GM23338 (cell line): Measurements from ENCODE around the gene ITCH. TPM values are rescaled to one million over a fixed set of nuclear protein-coding genes. Genes with fewer than 3 reads are reported as not detected.

Experiments
- ATAC-seq: fragments of 200-7000 bp; cut with Tn5 transposase; 3 replicates; pipeline ENCODE4 v1.9.1; 2020
- DNase-seq: peaks from one replicate; pipeline ENCODE4 v3.0.0-alpha.2; 2015; ENCODE audit warnings: low spot score
- H2AFZ ChIP-seq: fragments of 200-600 bp; sonication (generic); 2 replicates; pipeline ENCODE4 v1.8.0; 2016; ENCODE audit warnings: antibody characterized with exemption, mild to moderate bottlenecking, moderate library complexity
- H3F3A ChIP-seq: fragments of 200-600 bp; sonication (generic); replicated peaks from 2 replicates; pipeline ENCODE4 v1.8.0; 2017; ENCODE audit warnings: antibody characterized with exemption, mixed run types, low read depth
- H3K27ac ChIP-seq: fragments of 200-600 bp; sonication (generic); 2 replicates; pipeline ENCODE4 v1.6.1; 2016; ENCODE audit warnings: low read depth
- H3K27me3 ChIP-seq: fragments of 200-600 bp; sonication (generic); 2 replicates; pipeline ENCODE4 v1.8.0; 2016; ENCODE audit warnings: mild to moderate bottlenecking, mixed run types, moderate library complexity; ENCODE audit not compliant: insufficient read depth
- H3K36me3 ChIP-seq: fragments of 200-600 bp; sonication (generic); 2 replicates; pipeline ENCODE4 v1.8.0; 2016; ENCODE audit warnings: mild to moderate bottlenecking; ENCODE audit not compliant: insufficient read depth
- H3K4me1 ChIP-seq: fragments of 200-600 bp; sonication (generic); 2 replicates; pipeline ENCODE4 v1.8.0; 2016; ENCODE audit warnings: mild to moderate bottlenecking, moderate library complexity; ENCODE audit not compliant: insufficient read depth
- H3K4me2 ChIP-seq: fragments of 200-600 bp; sonication (generic); 2 replicates; pipeline ENCODE4 v1.7.1; 2017; ENCODE audit warnings: mixed run types
- H3K4me3 ChIP-seq: fragments of 200-600 bp; sonication (generic); 2 replicates; pipeline ENCODE4 v1.6.1; 2016; ENCODE audit warnings: mixed run types
- H3K79me2 ChIP-seq: fragments of 200-600 bp; sonication (generic); replicated peaks from 2 replicates; pipeline ENCODE4 v1.8.0; 2017; ENCODE audit warnings: mild to moderate bottlenecking; ENCODE audit not compliant: insufficient read depth
- H3K9me2 ChIP-seq: fragments of 200-600 bp; sonication (generic); 2 replicates; pipeline ENCODE4 v1.8.0; 2017; ENCODE audit not compliant: insufficient read depth
- H4K20me1 ChIP-seq: fragments of 200-600 bp; sonication (generic); replicated peaks from 2 replicates; pipeline ENCODE4 v1.8.0; 2017; ENCODE audit warnings: mild to moderate bottlenecking; ENCODE audit not compliant: insufficient read depth
- H3K27ac Mint-ChIP-seq: 2 replicates; pipeline ENCODE4 v1.8.0; 2020; ENCODE audit warnings: inconsistent platforms, mild to moderate bottlenecking, moderate library complexity, mixed read lengths
- H3K27me3 Mint-ChIP-seq: 3 replicates; pipeline ENCODE4 v1.8.0; 2022; ENCODE audit warnings: low read depth, mild to moderate bottlenecking, moderate library complexity, mixed read lengths, inconsistent platforms; ENCODE audit not compliant: insufficient read depth, poor library complexity
- H3K36me3 Mint-ChIP-seq: 3 replicates; pipeline ENCODE4 v1.8.0; 2021; ENCODE audit warnings: low read depth, mild to moderate bottlenecking, inconsistent platforms, moderate library complexity, mixed read lengths
- H3K4me1 Mint-ChIP-seq: 3 replicates; pipeline ENCODE4 v1.8.0; 2020; ENCODE audit warnings: mild to moderate bottlenecking, inconsistent platforms, mixed read lengths
- H3K4me3 Mint-ChIP-seq: 3 replicates; pipeline ENCODE4 v1.8.0; 2021; ENCODE audit warnings: moderate library complexity, mild to moderate bottlenecking, inconsistent platforms, mixed read lengths
- H3K9me3 Mint-ChIP-seq: 3 replicates; pipeline ENCODE4 v1.8.0; 2020; ENCODE audit warnings: moderate library complexity, mild to moderate bottlenecking, inconsistent platforms, mixed read lengths
- CREB1 ChIP-seq: fragments of 250-450 bp; sonication (Bioruptor Pico); IDR thresholded peaks from 2 replicates; pipeline ENCODE4 v1.5.0; 2020; ENCODE audit warnings: low read depth, mild to moderate bottlenecking, moderate library complexity
- CTCF ChIP-seq, 2 experiments: fragments of 200-600 bp in 1 of 2; sonication (generic) in 1 of 2; conservative IDR thresholded peaks; 2 replicates each; pipeline versions ENCODE4 v1.5.1 to v1.6.1; 2016 to 2017; ENCODE audit warnings: antibody characterized with exemption in 2 of 2, low read depth in 2 of 2, mild to moderate bottlenecking in 2 of 2, moderate library complexity in 1 of 2
- EZH2 ChIP-seq: fragments of 200-600 bp; sonication (generic); IDR thresholded peaks from one replicate; pipeline ENCODE4 v1.8.0; 2017; ENCODE audit warnings: antibody characterized with exemption, mild to moderate bottlenecking, low read depth; ENCODE audit not compliant: unreplicated experiment
- EZH2phosphoT487 ChIP-seq: fragments of 200-600 bp; sonication (generic); IDR thresholded peaks from one replicate; pipeline ENCODE4 v1.8.1; 2018; ENCODE audit warnings: antibody characterized with exemption; ENCODE audit not compliant: unreplicated experiment
- NANOG ChIP-seq: IDR thresholded peaks from 2 replicates; pipeline ENCODE4 v1.6.1; 2016; ENCODE audit warnings: antibody characterized with exemption, borderline replicate concordance
- REST ChIP-seq: IDR thresholded peaks from one replicate; pipeline ENCODE4 v1.6.1; 2018; ENCODE audit warnings: antibody characterized with exemption; ENCODE audit not compliant: unreplicated experiment
- STAT1 ChIP-seq: IDR thresholded peaks from one replicate; pipeline ENCODE4 v1.6.1; 2016; ENCODE audit warnings: antibody characterized with exemption; ENCODE audit not compliant: unreplicated experiment
- polyA plus RNA-seq: library from polyadenylated mRNA; unstranded; fragments of >200 nt; fragmentation: Nextera tagmentation; extraction: Ambion mirVana; gene quantifications from 2 replicates; pipeline ENCODE4 v1.2.1, GENCODE V29; 2016
- total RNA-seq: library from RNA; depleted of rRNA; stranded (reverse); fragments of >200 nt; shearing (Covaris generic); gene quantifications from 2 replicates; pipeline ENCODE4 v1.2.3, GENCODE V29; 2014

ITCH gene
- total and polyA plus RNA-seq, 2 experiments from 2014 or later = 16.4 to 31.6 TPM

GRCh38 chr20:34534391-34535165 is 171.5 kb downstream of the ITCH start:
- H4K20me1 ChIP-seq = no peaks in the 10 kb centered on the region; the same call in none of the 2 replicates
- H3K79me2 ChIP-seq = no peaks in the 10 kb centered on the region
- H3K27ac ChIP-seq = no peak overlapping the region
- H3K27me3 ChIP-seq = no peaks in the 10 kb centered on the region
- no peak for DNase-seq
- peaks cover 3% of the 10 kb centered on the region for H3K27me3 Mint-ChIP-seq
- H3K4me3 ChIP-seq = no peak overlapping the region
- no peak for ATAC-seq
- no peaks in the 10 kb centered on the region for H3K9me3 Mint-ChIP-seq
- no peaks in the 10 kb centered on the region for H3K4me1 ChIP-seq
- H3K4me1 Mint-ChIP-seq = no peaks in the 10 kb centered on the region
- H3K4me3 Mint-ChIP-seq = no peak overlapping the region
- H2AFZ ChIP-seq = no peak overlapping the region
- 0 out of 2 replicates have a peak, but pooled peaks cover 4% of the 10 kb centered on the region for H3F3A ChIP-seq
- no peak overlapping the region for H3K4me2 ChIP-seq
- H3K36me3 Mint-ChIP-seq = peaks cover 48% of the 10 kb centered on the region
- H3K36me3 ChIP-seq = no peaks in the 10 kb centered on the region
- no peak for TF ChIP-seq CREB1 (CRISPR knock-in tag)
- TF ChIP-seq EZH2phosphoT487 = no peak
- no peak for TF ChIP-seq EZH2
- no peak overlapping the region; the same call in 1 of the 2 replicates for H3K27ac Mint-ChIP-seq
- H3K9me2 ChIP-seq = no peaks in the 10 kb centered on the region

- no peak overlapping the region for H3K27ac Mint-ChIP-seq
- no peak for TF ChIP-seq CTCF (conservative IDR thresholded peaks at IDR 0.05; ENCODE audit: low read depth in 2 of 2)
- TF ChIP-seq EZH2phosphoT487 = no peak
- no peak for TF ChIP-seq NANOG
- TF ChIP-seq REST = no peak
- no peak for TF ChIP-seq EZH2
- no peak for TF ChIP-seq STAT1
- H3K27me3 Mint-ChIP-seq = peaks cover 3% of the 10 kb centered on the region
- H3K9me2 ChIP-seq = no peaks in the 10 kb centered on the region
- H3K36me3 ChIP-seq = no peaks in the 10 kb centered on the region
- no peak overlapping the region for H2AFZ ChIP-seq
- H3K36me3 Mint-ChIP-seq = peaks cover 42% of the 10 kb centered on the region
- H3K4me2 ChIP-seq = no peak overlapping the region
- ATAC-seq = no peak
- no peaks in the 10 kb centered on the region for H3K4me1 Mint-ChIP-seq
- no peaks in the 10 kb centered on the region for H3K27me3 ChIP-seq
- no peak overlapping the region for H3K27ac ChIP-seq
- no peak overlapping the region for H3K4me3 ChIP-seq
- H3K4me3 Mint-ChIP-seq = no peak overlapping the region
- no peaks in the 10 kb centered on the region for H3K79me2 ChIP-seq
- no peak for DNase-seq
- no peaks in the 10 kb centered on the region for H3K4me1 ChIP-seq
- no peaks in the 10 kb centered on the region for H3K9me3 Mint-ChIP-seq
- 0 out of 2 replicates have a peak, but pooled peaks cover 4% of the 10 kb centered on the region for H3F3A ChIP-seq
- no peaks in the 10 kb centered on the region; the same call in none of the 2 replicates for H4K20me1 ChIP-seq
Observed at GRCh38 chr20:34535301-34535840, 172.3 kb downstream of the ITCH start.
